Liver (tissue), 9 donors: ENCODE measurements around the gene CASQ2. TPM values are rescaled to one million over a fixed set of nuclear protein-coding genes. Genes with fewer than 3 reads are reported as not detected.

Experiments
- DNase-seq: peaks from one replicate; pipeline ENCODE4 v3.0.0-alpha.2; 2017; ENCODE audit warnings: low spot score
- H3K27ac ChIP-seq, 2 donors: one replicate each; pipeline ENCODE4 v1.7.0; 2013; ENCODE audit warnings: inconsistent platforms in 2 of 2, low read length in 2 of 2, control low read depth in 1 of 2, low read depth in 1 of 2, mild to moderate bottlenecking in 1 of 2
- H3K27me3 ChIP-seq, 4 donors: one replicate each; pipeline versions ENCODE4 v1.6.1 to v1.7.0; 2013; ENCODE audit warnings: low read length in 3 of 4, inconsistent platforms in 1 of 4, mild to moderate bottlenecking in 1 of 4, moderate library complexity in 1 of 4; ENCODE audit not compliant: control insufficient read depth in 4 of 4, insufficient read depth in 4 of 4
- H3K36me3 ChIP-seq, 4 donors: one replicate each; pipeline versions ENCODE4 v1.6.1 to v1.7.0; 2013; ENCODE audit warnings: low read length in 3 of 4, mild to moderate bottlenecking in 3 of 4, low read depth in 1 of 4, moderate library complexity in 1 of 4; ENCODE audit not compliant: control insufficient read depth in 4 of 4, insufficient read depth in 3 of 4
- H3K4me1 ChIP-seq, 4 donors: one replicate each; pipeline versions ENCODE4 v1.6.1 to v1.7.0; 2013; ENCODE audit warnings: low read length in 3 of 4, mild to moderate bottlenecking in 3 of 4, moderate library complexity in 1 of 4; ENCODE audit not compliant: control insufficient read depth in 4 of 4, insufficient read depth in 4 of 4
- H3K4me3 ChIP-seq, 3 donors: one replicate each; pipeline versions ENCODE4 v1.6.1 to v1.7.0; 2013; ENCODE audit warnings: low read length in 3 of 3, control low read depth in 1 of 3, low read depth in 1 of 3, mild to moderate bottlenecking in 1 of 3
- H3K9ac ChIP-seq, 2 donors: one replicate each; pipeline ENCODE4 v1.7.0; 2013; ENCODE audit warnings: low read length in 2 of 2, mild to moderate bottlenecking in 2 of 2, moderate library complexity in 2 of 2, control low read depth in 1 of 2, low read depth in 1 of 2
- H3K9me3 ChIP-seq, 4 donors: one replicate each; pipeline versions ENCODE4 v1.6.1 to v1.7.0; 2013; ENCODE audit warnings: low read length in 3 of 4; ENCODE audit not compliant: control insufficient read depth in 4 of 4
- ATF3 ChIP-seq: IDR thresholded peaks from 2 replicates; pipeline ENCODE4 v1.6.1; 2016; ENCODE audit warnings: antibody characterized with exemption
- EGR1 ChIP-seq, 2 donors: IDR thresholded peaks; 2 replicates each; pipeline ENCODE4 v1.6.1; 2016 to 2018; ENCODE audit warnings: antibody characterized with exemption in 2 of 2, low read depth in 2 of 2
- FOXA1 ChIP-seq: IDR thresholded peaks from 2 replicates; pipeline ENCODE4 v1.6.1; 2016; ENCODE audit warnings: antibody characterized with exemption
- FOXA2 ChIP-seq: IDR thresholded peaks from 2 replicates; pipeline ENCODE4 v1.6.1; 2016; ENCODE audit warnings: antibody characterized with exemption
- GABPA ChIP-seq, 2 donors: IDR thresholded peaks in 1 of 2; conservative IDR thresholded peaks in 1 of 2; 2 replicates each; pipeline ENCODE4 v1.6.1; 2016; ENCODE audit warnings: antibody characterized with exemption in 2 of 2, mild to moderate bottlenecking in 1 of 2, moderate library complexity in 1 of 2
- HNF4A ChIP-seq, 2 donors: conservative IDR thresholded peaks; 2 replicates each; pipeline ENCODE4 v1.6.1; 2016; ENCODE audit warnings: antibody characterized with exemption in 2 of 2, mild to moderate bottlenecking in 2 of 2
- HNF4G ChIP-seq: IDR thresholded peaks from 2 replicates; pipeline ENCODE4 v1.6.1; 2016; ENCODE audit warnings: antibody characterized with exemption
- JUND ChIP-seq, 2 donors: IDR thresholded peaks; 2 replicates each; pipeline ENCODE4 v1.6.1; 2016; ENCODE audit warnings: antibody characterized with exemption in 2 of 2
- NR2F2 ChIP-seq: IDR thresholded peaks from 2 replicates; pipeline ENCODE4 v1.6.1; 2016; ENCODE audit warnings: antibody characterized with exemption
- RAD21 ChIP-seq, 2 donors: IDR thresholded peaks; 2 replicates each; pipeline ENCODE4 v1.6.1; 2016; ENCODE audit warnings: antibody characterized with exemption in 2 of 2, mild to moderate bottlenecking in 2 of 2
- RXRA ChIP-seq, 2 donors: IDR thresholded peaks; 2 replicates each; pipeline ENCODE4 v1.6.1; 2017 to 2018; ENCODE audit warnings: antibody characterized with exemption in 2 of 2, mild to moderate bottlenecking in 1 of 2
- SP1 ChIP-seq: IDR thresholded peaks from 2 replicates; pipeline ENCODE4 v1.6.1; 2018; ENCODE audit warnings: antibody characterized with exemption, mild to moderate bottlenecking
- TAF1 ChIP-seq: conservative IDR thresholded peaks from 2 replicates; pipeline ENCODE4 v1.6.1; 2016; ENCODE audit warnings: antibody characterized with exemption, mild to moderate bottlenecking
- YY1 ChIP-seq: IDR thresholded peaks from 2 replicates; pipeline ENCODE4 v1.6.1; 2016; ENCODE audit warnings: antibody characterized with exemption, mild to moderate bottlenecking
- WGBS: extraction: QIAGEN DNeasy Blood & Tissue Kit; methylation state at CpG from one replicate; pipeline ENCODE4 v1.1.7; 2013; 5-methylcytosine and 5-hydroxymethylcytosine counted together
- polyA plus RNA-seq, 2 donors: library from polyadenylated mRNA; stranded (reverse) in 1 of 2; unstranded in 1 of 2; fragments of 200-250 nt in 1 of 2; fragments of >200 nt in 1 of 2; fragmentation: Nextera tagmentation in 1 of 2; extraction: Ambion mirVana in 1 of 2; gene quantifications; one replicate each; pipeline versions ENCODE4 v1.2.1 to v1.2.3, GENCODE V29; 2013 to 2015
- total RNA-seq, 2 donors: library from RNA; depleted of rRNA; stranded (reverse); fragments of >200 nt; gene quantifications; one replicate each; pipeline ENCODE4 v1.2.3, GENCODE V29; 2014
- TF ChIP-seq, protein P1 (sequence below): IDR thresholded peaks from 2 replicates; pipeline ENCODE4 v1.6.1; 2016; ENCODE audit warnings: antibody characterized with exemption
- TF ChIP-seq, protein P2 (sequence below): fragments of 150-350 bp; IDR thresholded peaks from 2 replicates; pipeline ENCODE4 v1.5.1; 2017; ENCODE audit warnings: improper control_type of control experiment, low read depth, low read length; ENCODE audit not compliant: missing input control
- TF ChIP-seq, protein P3 (sequence below): IDR thresholded peaks from 2 replicates; pipeline ENCODE4 v1.6.1; 2016; ENCODE audit warnings: antibody characterized with exemption
- TF ChIP-seq, protein P4 (sequence below): IDR thresholded peaks from 2 replicates; pipeline ENCODE4 v1.6.1; 2016; ENCODE audit warnings: antibody characterized with exemption, mild to moderate bottlenecking
- donor health status: healthy.
- donor health status: healthy.
- donor health status: healthy.
- donor health status: healthy.
- donor health status: healthy.

CASQ2 gene
- total and polyA plus RNA-seq, 4 donors = 0.33 to 1.1 TPM; not detected in 2

DNA sequence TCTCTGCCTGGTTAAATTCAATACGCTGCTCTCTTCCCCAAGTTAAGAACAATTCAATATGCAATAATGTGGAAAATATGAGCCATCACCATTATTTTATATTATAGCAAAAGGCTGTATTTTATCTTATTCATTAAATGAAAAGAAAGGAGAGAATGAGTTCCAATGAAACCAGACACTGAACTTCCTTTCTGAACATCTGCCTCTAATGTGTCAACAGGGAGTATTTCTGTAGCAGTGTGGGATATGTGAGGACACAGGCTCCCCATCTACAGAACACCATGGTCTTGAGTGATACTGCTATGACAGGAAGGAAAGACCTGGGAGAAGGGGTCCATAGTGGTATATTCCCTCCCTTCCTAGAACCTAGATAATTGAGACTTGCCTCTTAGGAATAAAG lies 46.3 kb downstream of the CASQ2 start:
- peaks cover 0 to 6% (median 0%) of the 10 kb centered on the region in 4 donors for H3K4me1 ChIP-seq
- no peak for TF ChIP-seq JUND (IDR thresholded peaks at IDR 0.05)
- TF ChIP-seq YY1 = no peak
- no peak for TF ChIP-seq FOXA1
- no peak for TF ChIP-seq HNF4G
- no peak for TF ChIP-seq EGR1 (IDR thresholded peaks at IDR 0.05; ENCODE audit: low read depth in 2 of 2)
- TF ChIP-seq HNF4A (conservative IDR thresholded peaks at IDR 0.05) = no peak
- H3K9me3 ChIP-seq = peaks cover 0 to 3% (median 0%) of the 10 kb centered on the region in 4 donors
- no peaks in the 10 kb centered on the region for H3K27me3 ChIP-seq
- no peaks in the 10 kb centered on the region for H3K36me3 ChIP-seq
- 96% methylated on average over 1 of the region's 1 CpG for WGBS
- no peak overlapping the region for H3K27ac ChIP-seq
- no peak overlapping the region for H3K9ac ChIP-seq
- DNase-seq = no peak
- no peak overlapping the region for H3K4me3 ChIP-seq

- DNase-seq = no peak
- no peaks in the 10 kb centered on the region for H3K36me3 ChIP-seq
- TF ChIP-seq JUND (IDR thresholded peaks at IDR 0.05) (no peak), SP1 (no peak), YY1 (no peak), RAD21 (IDR thresholded peaks at IDR 0.05) (no peak), HNF4G (no peak), EGR1 (IDR thresholded peaks at IDR 0.05; ENCODE audit: low read depth in 2 of 2) (no peak), TAF1 (no peak), FOXA1 (no peak), FOXA2 (no peak), GABPA (IDR thresholded peaks at IDR 0.05 in 1 of 2, conservative IDR thresholded peaks at IDR 0.05 in 1 of 2) (no peak), HNF4A (conservative IDR thresholded peaks at IDR 0.05) (no peak), ATF3 (no peak), RXRA (IDR thresholded peaks at IDR 0.05) (no peak), NR2F2 (no peak)
- TF ChIP-seq, protein P1, sequence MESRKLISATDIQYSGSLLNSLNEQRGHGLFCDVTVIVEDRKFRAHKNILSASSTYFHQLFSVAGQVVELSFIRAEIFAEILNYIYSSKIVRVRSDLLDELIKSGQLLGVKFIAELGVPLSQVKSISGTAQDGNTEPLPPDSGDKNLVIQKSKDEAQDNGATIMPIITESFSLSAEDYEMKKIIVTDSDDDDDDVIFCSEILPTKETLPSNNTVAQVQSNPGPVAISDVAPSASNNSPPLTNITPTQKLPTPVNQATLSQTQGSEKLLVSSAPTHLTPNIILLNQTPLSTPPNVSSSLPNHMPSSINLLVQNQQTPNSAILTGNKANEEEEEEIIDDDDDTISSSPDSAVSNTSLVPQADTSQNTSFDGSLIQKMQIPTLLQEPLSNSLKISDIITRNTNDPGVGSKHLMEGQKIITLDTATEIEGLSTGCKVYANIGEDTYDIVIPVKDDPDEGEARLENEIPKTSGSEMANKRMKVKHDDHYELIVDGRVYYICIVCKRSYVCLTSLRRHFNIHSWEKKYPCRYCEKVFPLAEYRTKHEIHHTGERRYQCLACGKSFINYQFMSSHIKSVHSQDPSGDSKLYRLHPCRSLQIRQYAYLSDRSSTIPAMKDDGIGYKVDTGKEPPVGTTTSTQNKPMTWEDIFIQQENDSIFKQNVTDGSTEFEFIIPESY = no peak
- TF ChIP-seq, protein P2, sequence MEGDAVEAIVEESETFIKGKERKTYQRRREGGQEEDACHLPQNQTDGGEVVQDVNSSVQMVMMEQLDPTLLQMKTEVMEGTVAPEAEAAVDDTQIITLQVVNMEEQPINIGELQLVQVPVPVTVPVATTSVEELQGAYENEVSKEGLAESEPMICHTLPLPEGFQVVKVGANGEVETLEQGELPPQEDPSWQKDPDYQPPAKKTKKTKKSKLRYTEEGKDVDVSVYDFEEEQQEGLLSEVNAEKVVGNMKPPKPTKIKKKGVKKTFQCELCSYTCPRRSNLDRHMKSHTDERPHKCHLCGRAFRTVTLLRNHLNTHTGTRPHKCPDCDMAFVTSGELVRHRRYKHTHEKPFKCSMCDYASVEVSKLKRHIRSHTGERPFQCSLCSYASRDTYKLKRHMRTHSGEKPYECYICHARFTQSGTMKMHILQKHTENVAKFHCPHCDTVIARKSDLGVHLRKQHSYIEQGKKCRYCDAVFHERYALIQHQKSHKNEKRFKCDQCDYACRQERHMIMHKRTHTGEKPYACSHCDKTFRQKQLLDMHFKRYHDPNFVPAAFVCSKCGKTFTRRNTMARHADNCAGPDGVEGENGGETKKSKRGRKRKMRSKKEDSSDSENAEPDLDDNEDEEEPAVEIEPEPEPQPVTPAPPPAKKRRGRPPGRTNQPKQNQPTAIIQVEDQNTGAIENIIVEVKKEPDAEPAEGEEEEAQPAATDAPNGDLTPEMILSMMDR = no peak
- TF ChIP-seq, protein P3, sequence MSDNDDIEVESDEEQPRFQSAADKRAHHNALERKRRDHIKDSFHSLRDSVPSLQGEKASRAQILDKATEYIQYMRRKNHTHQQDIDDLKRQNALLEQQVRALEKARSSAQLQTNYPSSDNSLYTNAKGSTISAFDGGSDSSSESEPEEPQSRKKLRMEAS = no peak
- TF ChIP-seq, protein P4, sequence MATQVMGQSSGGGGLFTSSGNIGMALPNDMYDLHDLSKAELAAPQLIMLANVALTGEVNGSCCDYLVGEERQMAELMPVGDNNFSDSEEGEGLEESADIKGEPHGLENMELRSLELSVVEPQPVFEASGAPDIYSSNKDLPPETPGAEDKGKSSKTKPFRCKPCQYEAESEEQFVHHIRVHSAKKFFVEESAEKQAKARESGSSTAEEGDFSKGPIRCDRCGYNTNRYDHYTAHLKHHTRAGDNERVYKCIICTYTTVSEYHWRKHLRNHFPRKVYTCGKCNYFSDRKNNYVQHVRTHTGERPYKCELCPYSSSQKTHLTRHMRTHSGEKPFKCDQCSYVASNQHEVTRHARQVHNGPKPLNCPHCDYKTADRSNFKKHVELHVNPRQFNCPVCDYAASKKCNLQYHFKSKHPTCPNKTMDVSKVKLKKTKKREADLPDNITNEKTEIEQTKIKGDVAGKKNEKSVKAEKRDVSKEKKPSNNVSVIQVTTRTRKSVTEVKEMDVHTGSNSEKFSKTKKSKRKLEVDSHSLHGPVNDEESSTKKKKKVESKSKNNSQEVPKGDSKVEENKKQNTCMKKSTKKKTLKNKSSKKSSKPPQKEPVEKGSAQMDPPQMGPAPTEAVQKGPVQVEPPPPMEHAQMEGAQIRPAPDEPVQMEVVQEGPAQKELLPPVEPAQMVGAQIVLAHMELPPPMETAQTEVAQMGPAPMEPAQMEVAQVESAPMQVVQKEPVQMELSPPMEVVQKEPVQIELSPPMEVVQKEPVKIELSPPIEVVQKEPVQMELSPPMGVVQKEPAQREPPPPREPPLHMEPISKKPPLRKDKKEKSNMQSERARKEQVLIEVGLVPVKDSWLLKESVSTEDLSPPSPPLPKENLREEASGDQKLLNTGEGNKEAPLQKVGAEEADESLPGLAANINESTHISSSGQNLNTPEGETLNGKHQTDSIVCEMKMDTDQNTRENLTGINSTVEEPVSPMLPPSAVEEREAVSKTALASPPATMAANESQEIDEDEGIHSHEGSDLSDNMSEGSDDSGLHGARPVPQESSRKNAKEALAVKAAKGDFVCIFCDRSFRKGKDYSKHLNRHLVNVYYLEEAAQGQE = no peak
- H3K4me3 ChIP-seq = no peak overlapping the region
- no peaks in the 10 kb centered on the region for H3K27me3 ChIP-seq
- H3K4me1 ChIP-seq = peaks cover 0 to 4% (median 0%) of the 10 kb centered on the region in 4 donors
- H3K27ac ChIP-seq = no peak overlapping the region
- peaks cover 0 to 3% (median 0%) of the 10 kb centered on the region in 4 donors for H3K9me3 ChIP-seq
- 95% methylated on average over 7 of the region's 7 CpGs for WGBS
- H3K9ac ChIP-seq = no peak overlapping the region
Measured at GRCh38 chr1:115719285-115719684, 49.2 kb downstream of the CASQ2 start.
